Large intestine (tissue), 3 donors: Measurements from ENCODE around the gene TMEM109. TPM values are rescaled to one million over a fixed set of nuclear protein-coding genes. Genes with fewer than 3 reads are reported as not detected.
"Not testable (repeated sequence)": the region's sequence is repeated elsewhere in the genome, so short reads cannot be mapped to it uniquely, and the experiment has no call there.

ENCODE experiments used
- DNase-seq, 2 donors: peaks; one replicate each; pipeline versions ENCODE4 v3.0.0 to v3.0.0-alpha.2; 2013
- H3K27ac ChIP-seq: one replicate; pipeline ENCODE4 v1.5.1; 2013; ENCODE audit warnings: low read length
- H3K27me3 ChIP-seq: 2 replicates; pipeline ENCODE4 v1.6.1; 2013; ENCODE audit warnings: low read length; ENCODE audit not compliant: control insufficient read depth, insufficient read depth
- H3K36me3 ChIP-seq: 2 replicates; pipeline ENCODE4 v1.6.1; 2013; ENCODE audit warnings: low read length; ENCODE audit not compliant: control insufficient read depth, insufficient read depth
- H3K4me1 ChIP-seq: one replicate; pipeline ENCODE4 v1.6.1; 2013; ENCODE audit warnings: low read length; ENCODE audit not compliant: control insufficient read depth, insufficient read depth
- H3K4me3 ChIP-seq: one replicate; pipeline ENCODE4 v1.5.1; 2013; ENCODE audit warnings: low read length
- H3K9me3 ChIP-seq: one replicate; pipeline ENCODE4 v1.6.1; 2013; ENCODE audit warnings: mild to moderate bottlenecking, low read depth, low read length, moderate library complexity; ENCODE audit not compliant: control insufficient read depth
- WGBS: methylation state at CpG from one replicate; pipeline ENCODE4 v1.1.5; 2013; ENCODE audit warnings: low lambda C conversion rate; ENCODE audit not compliant: insufficient coverage; 5-methylcytosine and 5-hydroxymethylcytosine counted together
- polyA plus RNA-seq: library from polyadenylated mRNA; unstranded; fragments of 120-200 nt; gene quantifications from one replicate; pipeline ENCODE4 v1.2.1, GENCODE V29; 2013

TMEM109 gene
- polyA plus RNA-seq, 1 donor: 42.2 TPM

- H3K27me3 ChIP-seq: no peaks in the 10 kb centered on the region
- WGBS: 100% methylated on average over 1 of the region's 12 CpGs
Measured at GRCh38 chr11:60899046-60899936, 14.7 kb upstream of the TMEM109 start.

GRCh38 chr11:60899977-60900376 lies 14.0 kb upstream of the TMEM109 start:
- Histone ChIP-seq H3K4me3 (no peak overlapping the region), H3K4me1 (peaks cover 9% of the 10 kb centered on the region), H3K27ac (no peak overlapping the region), H3K27me3 (no peaks in the 10 kb centered on the region), H3K36me3 (peaks cover 79% of the 10 kb centered on the region), H3K9me3 (no peaks in the 10 kb centered on the region)
- no CpG with 5 or more reads among the region's 4 CpGs for WGBS
- no peak for DNase-seq

More at GRCh38 chr11:60899046-60899936, 14.7 kb upstream of the TMEM109 start:
- peaks cover 2% of the 10 kb centered on the region for H3K4me1 ChIP-seq
- no peaks in the 10 kb centered on the region for H3K9me3 ChIP-seq
- H3K27ac ChIP-seq: no peak overlapping the region
- DNase-seq: peak in 1 of 2 donors; percentile 42
- no peak overlapping the region for H3K4me3 ChIP-seq
- H3K36me3 ChIP-seq: peaks cover 84% of the 10 kb centered on the region

GRCh38 chr11:60900673-60901404 lies 13.1 kb upstream of the TMEM109 start:
- no peaks in the 10 kb centered on the region for H3K27me3 ChIP-seq
- no peak overlapping the region for H3K27ac ChIP-seq
- no peaks in the 10 kb centered on the region for H3K9me3 ChIP-seq
- WGBS: no CpG with 5 or more reads among the region's 13 CpGs
- peaks cover 75% of the 10 kb centered on the region for H3K36me3 ChIP-seq
- no peak for DNase-seq
- peaks cover 12% of the 10 kb centered on the region for H3K4me1 ChIP-seq
- no peak overlapping the region for H3K4me3 ChIP-seq

GRCh38 chr11:60902625-60903024 lies 11.3 kb upstream of the TMEM109 start:
- Histone ChIP-seq H3K9me3 (no peaks in the 10 kb centered on the region), H3K27me3 (no peaks in the 10 kb centered on the region), H3K36me3 (peaks cover 61% of the 10 kb centered on the region), H3K4me1 (peaks cover 15% of the 10 kb centered on the region), H3K27ac (no peak overlapping the region), H3K4me3 (no peak overlapping the region)
- no CpG with 5 or more reads among the region's 11 CpGs for WGBS
- DNase-seq: no peak

DNA sequence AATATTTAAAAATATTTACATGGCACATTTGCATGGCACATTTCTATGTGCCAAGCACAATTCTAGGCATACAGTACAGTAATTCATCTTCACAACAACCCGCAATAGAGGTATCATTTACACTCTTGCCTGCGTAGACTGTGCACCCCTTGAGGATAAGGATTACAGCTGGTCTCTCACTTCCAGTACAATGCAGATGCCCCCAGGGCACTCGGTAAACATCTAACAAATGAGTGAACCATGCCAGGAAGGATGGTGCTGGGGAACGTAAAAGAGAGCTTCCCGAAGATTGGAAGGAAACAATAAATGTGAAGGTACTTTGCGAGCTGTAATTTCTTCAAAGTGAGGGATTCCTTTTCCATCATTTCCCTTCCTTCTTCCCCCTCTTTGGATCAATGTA lies 8.9 kb upstream of the TMEM109 start:
- 0% methylated on average over 1 of the region's 6 CpGs for WGBS
- H3K36me3 ChIP-seq: peaks cover 41% of the 10 kb centered on the region
- H3K27me3 ChIP-seq: no peaks in the 10 kb centered on the region
- H3K4me3 ChIP-seq: peak overlapping the region; percentile 85
- DNase-seq: no peak
- H3K27ac ChIP-seq: peak overlapping the region; percentile 95
- no peaks in the 10 kb centered on the region for H3K9me3 ChIP-seq
- peaks cover 15% of the 10 kb centered on the region for H3K4me1 ChIP-seq

- Histone ChIP-seq H3K4me1 (peaks cover 15% of the 10 kb centered on the region), H3K36me3 (peaks cover 35% of the 10 kb centered on the region), H3K27me3 (peaks cover 2% of the 10 kb centered on the region), H3K4me3 (peak overlapping the region; percentile 85), H3K9me3 (no peaks in the 10 kb centered on the region), H3K27ac (peak overlapping the region; percentile 95)
- no CpG with 5 or more reads among the region's 16 CpGs for WGBS
- peak; percentile 66 to 81 for DNase-seq
Measured at GRCh38 chr11:60905551-60906113, 8.3 kb upstream of the TMEM109 start.

DNA sequence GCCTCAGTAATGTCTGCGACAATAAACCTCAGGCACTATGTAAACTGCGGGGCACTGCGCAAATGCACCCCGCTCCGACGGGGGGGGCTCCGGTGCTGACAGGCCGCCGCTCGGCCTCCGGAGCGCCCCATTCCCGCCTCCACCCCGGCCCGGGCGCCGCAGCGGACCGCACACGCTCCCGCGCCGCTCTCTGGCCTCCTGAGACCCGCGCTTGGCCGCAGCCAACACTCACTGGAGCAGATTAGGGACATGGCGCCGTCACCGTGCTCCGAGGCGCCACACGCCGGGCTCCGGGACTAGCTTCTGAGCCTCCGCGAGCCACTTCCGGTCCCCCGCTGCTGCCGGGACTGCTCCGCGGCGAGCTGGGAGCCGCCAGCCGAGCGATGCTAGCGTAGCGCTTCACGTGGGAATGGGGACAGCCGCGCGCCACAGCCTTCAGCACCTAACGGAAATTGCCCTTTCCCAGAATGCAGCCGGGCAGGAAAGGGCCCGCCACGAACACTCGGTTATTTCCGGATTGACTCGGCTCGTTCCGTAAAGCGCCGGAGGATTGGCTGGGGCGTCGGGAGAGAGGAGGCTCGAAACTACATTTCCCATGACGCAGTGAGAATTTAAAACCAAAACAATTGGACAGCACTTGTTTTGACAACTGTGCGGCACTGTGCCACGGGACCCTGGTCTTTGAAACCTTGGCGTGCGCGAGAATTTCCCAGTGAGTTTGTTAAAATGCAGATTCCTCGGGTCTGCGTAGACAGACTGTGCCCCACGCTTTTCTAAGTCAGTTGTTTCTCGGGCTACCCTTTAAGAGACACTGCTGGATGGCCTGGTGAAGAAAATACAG lies 7.6 kb upstream of the TMEM109 start, which contains the start of gene PRPF19:
Gene PRPF19, minus strand, starts transcription at position 454 of the 841 bp plus-strand sequence. Its CDS starts 203 bp downstream, at position 251.
- DNase-seq: peak; percentile 96 to 98
- Histone ChIP-seq H3K36me3 (peaks cover 28% of the 10 kb centered on the region), H3K4me1 (peaks cover 15% of the 10 kb centered on the region), H3K27ac (peak within 1 kb of the TSS; percentile 95), H3K27me3 (peaks cover 2% of the 10 kb centered on the region), H3K4me3 (peak within 1 kb of the TSS; percentile 85), H3K9me3 (no peaks in the 10 kb centered on the region)
- no CpG with 5 or more reads among the region's 75 CpGs for WGBS

GRCh38 chr11:60908803-60909202 lies 5.2 kb upstream of the TMEM109 start:
- DNase-seq: no peak
- H3K36me3 ChIP-seq: peaks cover 4% of the 10 kb centered on the region
- H3K4me3 ChIP-seq: no peak overlapping the region
- peaks cover 4% of the 10 kb centered on the region for H3K27me3 ChIP-seq
- no peak overlapping the region for H3K27ac ChIP-seq
- no peaks in the 10 kb centered on the region for H3K9me3 ChIP-seq
- no CpG with 5 or more reads among the region's 1 CpG for WGBS
- peaks cover 20% of the 10 kb centered on the region for H3K4me1 ChIP-seq

DNA sequence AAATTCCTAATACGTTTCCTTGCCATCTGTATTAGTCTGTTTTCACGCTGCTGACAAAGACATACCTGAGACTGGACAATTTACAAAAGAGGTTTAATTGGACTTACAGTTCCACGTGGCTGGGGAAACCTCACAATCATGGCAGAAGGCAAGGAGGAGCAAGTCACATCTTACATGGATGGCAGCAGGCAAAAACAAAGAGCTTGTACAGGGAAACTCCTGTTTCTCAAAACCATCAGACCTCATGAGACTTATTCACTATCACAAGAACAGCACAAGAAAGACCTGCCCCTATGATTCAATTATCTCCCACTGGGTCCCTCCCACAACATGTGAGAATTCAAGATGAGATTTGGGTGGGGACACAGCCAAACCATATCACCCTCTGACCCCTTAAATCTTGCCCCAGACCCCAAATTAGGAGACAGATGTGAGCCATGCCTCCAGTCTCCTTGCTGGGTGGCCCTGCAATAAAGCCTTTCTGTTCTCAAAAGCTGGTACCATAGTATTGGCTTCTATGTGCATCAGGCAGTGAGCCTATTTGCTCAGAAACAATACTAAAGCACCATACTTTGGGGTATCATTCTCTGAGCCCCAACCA lies 4.2 kb upstream of the TMEM109 start:
- peaks cover 16% of the 10 kb centered on the region for H3K4me1 ChIP-seq
- not testable (repeated sequence) for H3K36me3 ChIP-seq, DNase-seq, H3K27ac ChIP-seq, H3K9me3 ChIP-seq, H3K4me3 ChIP-seq, H3K27me3 ChIP-seq
- 40% methylated on average over 1 of the region's 3 CpGs for WGBS
